Stimulated activated CD8-positive, alpha-beta memory T cell treated with anti-CD3 and anti-CD28 coated beads, Interleukin-7, amount 100 ng/mL, for 1 hour (primary cell): ENCODE results near the gene NAPSA.
"Not testable (repeated sequence)": the region's sequence is repeated elsewhere in the genome, so short reads cannot be mapped to it uniquely, and the experiment has no call there.

Source experiments
- DNase-seq, 2 donors: peaks; one replicate each; pipeline ENCODE4 v3.0.0-alpha.2; 2020; ENCODE audit warnings: low read depth in 2 of 2

NAPSA gene

DNA sequence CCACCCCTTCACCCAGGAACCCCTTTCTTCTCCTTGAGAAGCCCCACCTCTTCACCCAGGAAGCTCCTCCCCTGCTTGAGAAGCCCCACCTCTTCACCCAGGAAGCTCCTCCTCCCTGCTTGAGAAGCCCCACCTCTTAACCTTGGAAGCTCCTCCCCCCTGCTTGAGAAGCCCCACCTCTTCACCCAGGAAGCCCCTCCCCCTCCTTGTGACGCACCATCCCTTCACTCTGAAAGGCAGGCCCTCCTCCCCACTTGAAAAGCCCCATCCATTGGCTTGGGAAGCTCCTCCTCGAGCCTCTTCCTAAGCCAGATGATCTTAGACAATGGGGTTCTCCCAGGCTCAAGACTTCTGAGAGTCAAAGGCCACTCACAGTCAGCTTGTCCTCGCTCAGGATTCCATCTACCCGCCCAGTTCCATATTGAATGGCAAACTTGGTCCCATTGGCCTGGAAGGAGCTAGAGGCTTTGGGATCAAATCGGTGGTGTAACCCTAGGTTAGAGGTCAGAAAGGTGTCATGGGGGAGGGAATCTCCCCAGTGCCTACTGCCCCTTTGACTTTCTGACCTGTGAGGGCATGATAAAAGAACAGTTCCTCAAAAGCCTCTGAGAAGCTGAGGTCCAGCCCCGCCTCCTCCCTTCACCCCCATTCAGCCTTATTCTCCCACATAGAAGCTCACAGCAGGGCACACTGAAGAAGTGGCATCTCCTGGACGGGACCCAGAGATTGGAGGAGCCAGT, 4.0 kb downstream of the NAPSA start:
- DNase-seq, result no peak

DNA sequence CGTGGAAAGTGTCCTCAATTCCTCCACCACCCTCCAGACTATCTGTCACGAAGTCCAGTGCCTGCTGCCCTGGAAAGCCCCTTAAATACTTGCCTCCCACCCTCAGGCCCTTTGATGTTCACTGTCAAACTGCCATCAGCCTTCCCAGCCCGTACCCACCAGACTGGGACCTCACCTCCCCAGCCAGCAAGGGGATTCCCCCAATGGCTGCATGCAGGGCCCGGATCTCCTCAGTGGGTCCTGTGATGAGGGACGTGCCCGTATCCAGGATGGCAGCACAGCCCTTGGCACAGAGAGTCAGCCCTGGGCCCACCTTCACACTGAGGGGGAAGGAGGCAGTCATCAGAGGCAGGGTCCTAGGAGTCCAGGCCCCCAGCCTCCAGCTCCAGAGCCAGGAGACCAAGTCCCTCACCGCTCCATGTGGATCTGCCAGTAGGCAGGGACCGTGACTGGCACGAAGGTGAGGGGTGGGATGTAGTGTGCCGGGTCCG, 6.1 kb downstream of the NAPSA start:
- no peak for DNase-seq

DNA sequence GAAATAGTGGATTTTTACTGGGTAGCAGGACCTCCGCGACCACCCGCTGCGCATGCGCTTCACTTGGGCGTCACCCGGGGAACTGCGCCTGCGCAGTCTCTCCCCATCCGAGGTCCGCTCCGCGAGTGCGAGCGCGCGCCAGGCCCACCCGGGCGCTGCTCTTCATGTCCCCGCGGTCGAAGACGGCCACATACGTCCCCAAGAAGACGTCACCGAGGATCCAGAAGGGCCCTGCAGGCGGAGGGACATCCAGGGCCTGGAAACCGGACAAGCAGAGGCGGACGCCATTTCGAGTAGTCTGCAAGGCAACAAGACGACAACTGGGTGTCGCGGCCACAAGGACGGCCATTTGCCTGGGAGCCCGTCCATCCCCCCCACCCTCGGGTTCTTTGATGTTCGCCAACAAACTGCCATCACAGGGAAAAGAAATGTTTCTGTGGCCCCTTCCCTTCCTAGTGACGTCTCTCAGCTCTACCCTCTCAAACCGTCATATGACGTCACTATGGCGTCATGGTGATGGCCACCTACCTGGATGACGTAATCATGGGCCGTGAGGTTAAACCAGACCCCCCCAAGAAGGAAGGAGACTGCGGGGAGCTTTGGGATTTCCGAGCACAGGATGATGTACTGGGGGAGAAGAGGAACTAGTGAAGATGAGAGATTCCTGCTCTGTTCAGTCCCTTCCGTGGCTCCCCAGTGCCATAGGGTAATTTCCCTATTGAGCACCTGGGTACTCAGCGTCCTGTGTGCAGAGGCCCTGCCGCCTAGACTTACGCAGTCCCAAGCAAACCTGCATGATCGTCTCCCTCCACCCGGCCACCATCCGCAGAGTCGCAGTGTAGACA, 6.7 kb downstream of the NAPSA start:
- DNase-seq, result peak; percentile 54 to 63

DNA sequence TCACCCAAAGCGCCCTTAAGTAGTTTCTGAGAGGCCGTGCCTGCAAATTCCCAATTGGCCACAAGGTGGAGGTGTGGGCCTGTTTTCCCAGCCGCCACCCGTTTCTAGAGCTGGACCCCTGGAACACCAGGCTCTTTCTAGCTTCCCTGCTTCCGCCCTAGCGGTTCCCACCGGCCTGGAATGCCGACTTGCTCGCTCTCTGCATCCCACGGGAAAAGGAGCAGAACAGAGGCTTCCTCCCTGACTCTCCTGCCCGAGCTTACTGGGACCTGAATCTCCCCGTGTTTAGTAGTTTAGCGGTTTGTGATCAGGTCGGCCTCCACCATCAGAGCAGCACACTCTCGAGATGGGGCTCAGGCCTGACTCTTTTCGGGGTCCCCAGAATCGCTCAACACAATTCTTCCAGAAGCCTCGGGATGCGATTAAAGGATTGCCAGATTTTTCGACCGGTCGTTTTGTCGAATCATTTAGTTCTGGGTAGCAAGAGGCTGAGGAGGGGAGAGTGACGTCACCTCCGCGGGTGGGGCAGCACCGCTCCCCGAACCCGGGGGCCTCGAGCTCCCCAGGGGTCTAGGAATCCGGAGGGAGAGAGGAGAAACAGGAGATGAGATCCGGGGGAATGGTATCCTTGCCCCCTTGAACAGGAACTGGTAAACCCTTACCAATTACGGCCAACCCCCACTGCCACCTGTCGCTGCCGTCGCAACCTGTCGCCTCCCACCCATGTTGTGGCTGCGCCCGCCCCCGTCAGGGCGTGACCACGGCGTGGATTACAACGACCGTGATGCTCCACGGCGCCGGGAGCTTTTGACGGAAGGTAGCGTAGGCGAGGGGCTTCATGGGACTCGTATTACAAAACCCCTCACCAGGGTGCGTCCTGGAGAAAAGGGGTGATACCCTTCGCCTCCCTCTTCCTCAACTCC, 8.0 kb downstream of the NAPSA start:
- DNase-seq, result peak; percentile 67 to 72

DNA sequence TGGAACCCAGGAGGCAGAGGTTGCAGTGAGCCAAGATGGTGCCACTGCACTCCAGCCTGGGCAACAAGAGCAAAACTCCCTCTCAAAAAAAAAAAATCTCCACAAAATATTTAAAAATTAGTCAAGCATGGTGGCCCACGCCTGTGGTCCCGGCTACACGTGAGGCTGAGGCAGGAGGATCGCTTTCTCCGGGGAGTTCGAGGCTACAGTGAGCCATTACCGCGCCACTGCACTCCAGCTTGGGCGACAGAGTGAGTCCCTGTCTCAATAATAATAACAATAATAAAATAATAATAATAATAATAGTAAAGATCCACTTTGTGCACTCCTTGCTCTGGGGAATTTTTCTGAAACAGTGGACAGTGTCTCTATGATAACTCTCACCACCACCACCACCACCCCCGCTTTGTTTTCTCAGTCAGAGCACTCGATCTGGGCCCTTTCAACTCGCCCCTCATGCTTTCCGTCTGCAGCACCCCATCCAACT, 8.7 kb downstream of the NAPSA start:
- DNase-seq, result no peak

DNA sequence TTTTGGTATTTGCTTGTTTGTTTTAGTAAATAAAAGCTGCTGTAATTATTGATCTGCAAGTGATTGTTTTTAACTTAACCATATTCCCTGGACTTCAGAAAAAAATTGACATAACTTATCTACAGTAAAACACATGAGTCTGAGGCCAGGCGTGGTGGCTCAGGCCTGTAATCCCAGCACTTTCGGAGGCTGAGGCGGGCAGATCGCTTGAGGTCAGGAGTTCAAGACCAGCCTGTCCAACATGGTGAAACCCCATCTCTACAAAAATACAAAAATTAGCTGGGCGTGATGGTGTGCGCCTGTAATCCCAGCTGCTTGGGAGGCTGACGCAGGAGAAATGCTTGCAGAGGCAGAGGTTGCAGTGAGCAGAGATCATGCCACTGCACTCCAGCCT, 12.0 kb downstream of the NAPSA start:
- not testable (repeated sequence) for DNase-seq

DNA sequence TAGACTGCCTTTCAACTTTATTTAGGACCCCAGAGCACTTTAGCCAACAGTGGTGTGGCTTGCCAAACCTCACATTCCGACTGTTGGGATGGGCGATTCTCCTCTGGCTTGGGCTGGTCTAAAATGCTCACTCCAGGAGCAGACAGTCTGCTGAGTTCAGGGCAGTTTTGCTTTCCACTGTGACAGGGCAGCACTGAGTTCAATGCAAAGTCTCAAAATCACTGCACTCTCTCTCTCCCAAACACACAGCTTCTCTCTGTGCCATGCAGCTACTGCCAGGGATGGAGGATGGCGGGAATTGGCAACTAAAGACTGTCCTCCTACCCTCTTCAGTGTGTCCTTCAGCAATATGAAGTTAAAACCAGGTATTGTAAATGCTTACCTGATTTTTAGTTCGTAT, 13.2 kb downstream of the NAPSA start:
- no peak for DNase-seq

DNA sequence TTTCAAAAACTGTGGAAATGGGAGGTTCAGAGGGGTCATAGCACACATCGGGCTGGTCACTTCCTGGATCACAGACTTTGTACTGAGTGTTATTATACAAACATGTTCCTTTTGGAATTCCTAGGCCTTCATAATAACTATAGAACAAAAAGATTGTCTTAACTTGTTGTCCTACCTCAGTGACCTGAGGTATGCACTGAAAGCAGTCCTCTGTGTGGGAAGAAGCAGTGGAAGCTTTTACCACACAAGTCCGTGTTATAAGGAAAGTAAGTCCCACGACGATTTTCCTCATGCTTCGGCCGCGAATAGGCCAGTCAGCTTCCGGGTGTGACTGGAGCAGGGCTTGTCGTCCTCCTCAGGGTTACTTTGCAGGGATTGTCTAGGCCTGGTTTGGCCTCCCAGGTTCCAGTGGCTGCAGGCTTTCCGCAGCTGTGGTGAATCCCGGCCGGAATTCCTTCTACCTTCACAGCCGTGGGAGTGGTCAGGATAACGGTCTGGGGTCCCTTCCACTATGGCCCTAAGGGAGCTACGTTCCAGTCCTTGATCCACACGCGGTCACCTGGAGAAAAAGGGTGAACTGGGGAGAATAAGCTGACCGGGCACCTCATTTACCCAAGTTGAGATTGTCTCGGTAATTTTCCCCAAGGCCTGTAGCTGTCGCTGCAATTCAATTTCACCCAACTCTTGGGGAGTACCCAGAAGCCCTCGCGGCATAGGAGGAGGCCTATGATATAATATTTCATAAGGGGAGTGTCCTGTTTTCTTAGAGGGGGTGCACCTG, 16.0 kb downstream of the NAPSA start:
- no peak for DNase-seq

DNA sequence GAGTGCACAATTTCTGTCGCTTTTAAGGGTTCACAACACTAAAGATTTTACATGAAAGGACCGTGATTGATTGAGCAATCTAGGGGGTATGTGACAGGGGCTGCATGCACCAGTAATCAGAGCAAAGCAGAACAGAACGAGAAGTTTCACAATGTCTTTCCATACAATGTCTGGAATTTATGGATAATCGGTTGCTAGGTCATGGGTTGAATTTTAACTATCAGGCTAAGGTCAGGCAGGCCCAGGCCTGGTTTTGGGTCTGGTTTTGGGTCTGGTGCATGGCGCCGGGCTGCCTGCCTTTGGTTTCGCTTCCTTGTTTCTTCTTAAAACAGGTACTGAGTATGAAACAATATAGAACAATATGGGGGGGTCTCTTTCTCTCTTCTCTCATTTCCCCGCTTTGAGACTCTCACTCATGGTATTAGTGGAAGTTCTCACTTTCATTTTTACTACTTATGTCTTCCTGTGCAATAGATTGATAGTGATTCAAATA, 18.3 kb downstream of the NAPSA start:
- DNase-seq, result not testable (repeated sequence)

DNA sequence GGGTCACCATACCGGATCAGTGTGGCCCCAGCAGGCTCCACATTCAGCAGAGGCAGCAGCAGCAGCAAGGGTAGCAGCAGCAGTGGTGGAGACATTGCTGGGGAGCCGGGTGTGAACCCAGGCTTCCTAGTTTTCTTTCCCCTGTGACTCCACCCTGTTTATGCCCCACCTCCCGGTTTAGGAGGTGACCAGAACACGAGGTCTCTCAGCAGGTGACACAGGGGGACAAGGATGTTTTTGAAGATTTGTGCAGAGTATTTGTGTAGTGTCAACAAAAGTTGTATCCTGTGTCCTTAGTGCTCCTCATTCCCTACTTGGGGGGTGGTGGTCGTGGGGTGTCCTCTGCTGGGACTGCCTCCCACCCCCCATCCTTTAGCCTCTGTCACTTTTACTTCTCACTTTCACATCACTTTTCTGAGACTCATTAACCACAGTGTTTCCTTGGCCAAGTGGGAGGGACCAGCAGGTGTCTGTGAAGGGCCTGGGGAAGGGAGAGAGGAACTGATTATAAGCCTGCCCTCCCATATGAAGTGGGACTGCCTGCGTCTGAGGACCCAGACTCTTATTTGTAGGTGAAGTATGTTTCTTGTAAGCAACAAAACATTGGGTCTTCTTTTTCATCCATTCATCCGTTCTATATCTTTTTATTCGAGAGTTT, 20.6 kb downstream of the NAPSA start:
- no peak for DNase-seq

DNA sequence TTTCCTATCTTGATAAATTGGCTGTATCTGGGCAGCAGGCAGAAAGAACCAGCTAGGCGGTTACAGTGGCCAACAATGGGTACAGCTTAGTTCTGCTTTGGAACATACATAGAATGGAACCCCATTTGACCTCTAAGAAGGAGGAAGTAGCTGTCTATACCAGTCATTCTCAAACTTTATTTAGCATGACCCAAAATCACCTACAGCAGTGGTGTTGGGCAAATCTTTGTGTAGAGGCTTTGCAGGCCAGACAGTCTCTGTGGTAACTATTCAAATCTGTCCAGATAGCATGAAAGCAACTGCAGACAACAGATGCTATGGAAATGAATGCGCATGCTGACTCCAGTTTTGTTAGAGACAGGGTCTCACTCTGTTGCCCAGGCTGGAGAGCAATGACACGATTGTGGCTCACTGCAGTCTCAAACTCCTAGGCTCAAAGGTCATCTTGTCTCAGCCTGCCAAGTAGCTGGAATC, 24.3 kb downstream of the NAPSA start:
- DNase-seq, result no peak

DNA sequence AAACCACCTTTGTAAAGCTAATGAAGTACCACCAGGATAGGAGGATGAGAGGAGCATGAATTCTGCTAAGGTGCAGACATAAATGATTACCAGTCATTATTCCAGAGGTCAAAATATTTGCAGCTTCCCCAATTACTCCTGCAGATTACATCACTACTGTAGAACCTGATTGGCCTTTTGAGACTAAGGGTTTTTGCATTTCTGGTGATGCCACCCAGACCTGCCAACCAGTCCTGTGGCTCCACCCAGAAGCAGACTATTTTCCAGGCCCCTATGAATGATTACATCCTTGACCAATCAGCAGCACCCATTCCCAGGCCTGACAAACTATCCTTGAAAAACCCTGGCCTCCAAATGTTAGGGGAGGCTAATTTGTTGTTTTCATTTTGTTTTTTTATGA, 25.1 kb downstream of the NAPSA start:
- DNase-seq, result no peak

DNA sequence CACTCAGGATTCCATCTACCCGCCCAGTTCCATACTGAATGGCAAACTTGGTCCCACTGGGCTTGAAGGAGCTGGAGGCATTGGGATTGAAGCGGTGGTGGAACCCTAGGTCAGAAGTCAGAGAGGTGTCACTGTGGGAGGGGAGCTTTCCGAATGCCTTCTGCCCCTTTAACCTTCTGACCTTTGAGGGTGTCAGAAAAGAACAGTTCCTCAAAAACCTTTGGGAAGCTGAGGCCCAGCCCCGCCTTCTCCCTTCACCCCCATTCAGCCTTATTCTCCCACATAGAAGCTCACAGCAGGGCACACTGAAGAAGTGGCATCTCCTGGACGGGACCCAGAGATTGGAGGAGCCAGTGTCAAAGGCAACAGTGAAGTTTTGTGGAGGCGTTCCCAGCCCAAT, 28.4 kb downstream of the NAPSA start:
- DNase-seq, result not testable (repeated sequence)

DNA sequence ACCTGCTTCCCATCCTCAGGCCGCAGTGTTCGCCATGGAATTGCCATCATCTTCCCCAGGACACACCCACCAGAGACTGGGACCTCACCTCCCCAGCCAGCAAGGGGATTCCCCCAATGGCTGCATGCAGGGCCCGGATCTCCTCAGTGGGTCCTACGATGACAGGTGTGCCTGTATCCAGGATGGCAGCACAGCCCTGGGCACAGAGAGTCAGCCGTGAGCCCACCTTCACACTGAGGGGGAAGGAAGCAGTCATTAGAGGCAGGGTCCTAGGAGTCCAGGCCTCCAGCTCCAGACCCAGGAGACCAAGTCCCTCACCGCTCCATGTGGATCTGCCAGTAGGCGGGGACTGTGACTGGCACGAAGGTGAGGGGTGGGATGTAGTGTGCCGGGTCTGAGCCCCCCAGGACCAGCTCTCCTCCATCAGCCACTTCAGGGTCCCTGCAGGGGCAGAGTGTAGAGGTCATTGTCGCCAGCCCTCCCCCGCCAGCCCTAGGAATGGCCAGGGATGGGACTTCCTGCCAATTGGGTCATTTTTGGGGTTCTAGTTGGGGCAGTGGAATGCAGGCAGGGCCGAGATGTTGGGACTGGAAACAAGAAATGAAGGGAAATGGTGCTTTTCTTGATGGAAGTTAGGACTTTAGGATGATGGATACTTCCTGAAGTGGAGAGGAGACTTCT, 30.6 kb downstream of the NAPSA start:
- DNase-seq, result no peak

DNA sequence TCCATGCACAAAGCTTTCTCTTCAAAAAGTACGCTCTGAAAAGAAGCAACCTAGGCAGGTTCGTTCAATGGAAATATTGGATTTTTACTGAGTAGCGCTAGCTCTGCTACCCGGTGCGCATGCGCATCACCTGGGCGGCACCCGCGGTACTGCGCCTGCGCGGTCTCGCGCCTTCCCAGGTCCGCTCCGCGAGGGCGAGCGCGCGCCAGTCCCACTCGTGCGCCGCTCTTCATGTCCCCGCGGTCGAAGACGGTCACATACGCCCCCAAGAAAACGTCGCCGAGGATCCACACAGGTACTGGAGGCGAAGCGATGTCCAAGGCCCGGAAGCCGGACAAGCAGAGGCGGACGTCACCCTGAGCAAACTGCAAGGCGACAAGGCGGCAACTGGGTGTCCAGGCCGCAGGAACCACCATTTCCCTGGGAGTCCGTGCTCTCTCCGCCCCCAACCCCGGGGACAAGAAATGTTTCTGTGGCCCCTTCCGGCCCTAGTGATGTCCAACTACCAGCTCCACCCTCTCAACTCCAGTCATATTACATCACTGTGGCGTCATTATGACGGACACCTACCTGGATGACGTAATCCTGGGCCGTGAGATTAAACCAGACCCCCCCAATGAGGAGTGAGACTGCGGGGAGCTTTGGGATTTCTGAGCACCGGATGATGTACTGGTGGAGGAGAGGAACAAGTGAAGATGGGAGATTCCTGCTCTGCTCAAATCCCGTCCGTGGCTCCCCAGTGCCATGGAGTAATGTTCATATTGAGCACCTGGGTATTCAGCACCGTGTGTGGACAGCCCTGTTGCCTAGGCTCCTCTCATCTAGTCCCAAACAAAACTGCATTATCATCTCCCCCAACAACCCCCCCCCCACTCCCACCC, 31.5 kb downstream of the NAPSA start:
- peak; percentile 63 to 69 for DNase-seq

DNA sequence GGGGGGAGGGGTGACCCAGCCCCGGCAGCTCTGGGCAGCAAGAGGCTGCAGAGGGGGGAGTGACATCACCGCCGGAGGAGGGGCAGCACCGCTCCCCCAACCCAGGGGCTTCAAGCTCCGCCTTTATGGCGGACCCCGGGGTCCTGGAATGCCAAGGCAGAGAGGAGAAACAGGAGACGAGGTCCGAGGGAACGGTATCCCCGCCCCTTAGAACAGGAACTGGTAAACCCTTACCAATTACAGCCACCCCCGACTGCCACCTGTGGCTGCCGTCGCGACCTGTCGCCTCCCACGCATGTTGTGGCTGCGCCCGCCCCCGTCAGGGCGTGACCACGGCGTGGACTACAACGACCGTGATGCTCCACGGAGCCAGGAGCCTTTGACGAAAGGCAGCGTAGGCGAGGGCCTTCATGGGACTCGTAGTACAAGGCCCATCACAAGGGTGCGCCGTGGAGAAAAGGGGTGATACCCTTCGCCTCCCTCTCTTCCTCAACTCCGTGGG, 32.2 kb downstream of the NAPSA start:
- DNase-seq, result peak; percentile 54 to 76

DNA sequence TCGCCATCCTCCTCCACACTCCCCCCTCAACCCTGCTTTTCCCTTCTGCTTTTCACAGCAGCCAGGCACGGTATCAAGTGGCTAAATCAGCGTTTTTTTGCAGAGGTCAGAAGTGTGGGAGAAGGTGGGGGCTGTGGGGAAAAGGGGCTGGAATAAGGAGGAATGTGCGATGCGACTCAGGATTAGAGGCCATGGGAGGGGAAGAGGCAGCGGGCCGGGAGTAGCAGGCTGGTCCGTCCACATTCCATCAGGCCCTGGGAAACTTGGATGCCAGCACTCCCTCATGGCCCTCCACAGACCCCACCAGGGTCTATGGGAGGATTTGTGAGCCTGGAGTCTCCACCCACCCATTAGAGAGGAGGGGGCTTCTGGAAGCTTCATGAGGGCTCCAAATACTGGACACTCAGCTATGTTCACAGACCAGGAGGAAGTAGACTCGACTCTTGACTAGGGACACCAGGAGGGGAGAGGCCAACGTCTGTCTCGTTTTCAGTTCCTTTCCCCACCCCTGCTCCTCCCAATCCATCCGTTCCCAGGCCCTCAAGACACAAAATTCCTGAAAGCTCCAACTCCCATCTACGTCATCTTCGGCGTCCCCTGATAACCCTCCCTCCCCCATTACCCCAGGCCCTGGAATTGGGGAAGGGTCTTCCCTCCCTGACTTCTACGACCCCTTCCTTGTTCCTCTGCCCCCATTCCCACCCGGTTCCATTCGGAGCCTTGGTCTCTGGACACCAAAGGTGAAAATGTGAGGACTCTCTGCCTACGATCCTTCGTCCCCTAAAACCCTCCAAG, 33.0 kb downstream of the NAPSA start:
- DNase-seq, result no peak

DNA sequence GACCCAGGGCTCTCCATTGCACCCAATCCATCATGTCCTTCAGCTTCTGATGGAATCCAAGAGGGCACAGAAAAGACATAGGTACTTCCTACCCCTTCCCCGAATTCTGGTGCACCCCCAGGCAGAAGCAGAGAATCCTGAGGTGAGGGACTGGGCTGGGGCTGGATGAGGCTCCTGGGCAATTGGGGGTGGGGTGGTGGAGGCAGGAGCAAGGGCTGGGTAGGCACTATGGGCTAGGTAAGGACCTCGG, 33.5 kb downstream of the NAPSA start:
- no peak for DNase-seq
